Glutamatergic neuron (in vitro differentiated cells): ENCODE measurements around the gene TSPAN3. TPM values are rescaled to one million over a fixed set of nuclear protein-coding genes. Genes with fewer than 3 reads are reported as not detected.

ENCODE experiments used
- DNase-seq: peaks from one replicate; pipeline ENCODE4 v3.0.0; 2022
- H3K27ac Mint-ChIP-seq: one replicate; pipeline ENCODE4 v1.8.0; 2020; ENCODE audit warnings: mild to moderate bottlenecking, mixed read lengths, inconsistent platforms; ENCODE audit not compliant: unreplicated experiment
- H3K27me3 Mint-ChIP-seq: one replicate; pipeline ENCODE4 v1.8.0; 2020; ENCODE audit warnings: mild to moderate bottlenecking, moderate library complexity, mixed read lengths, inconsistent platforms; ENCODE audit not compliant: unreplicated experiment
- H3K36me3 Mint-ChIP-seq: one replicate; pipeline ENCODE4 v1.8.0; 2020; ENCODE audit warnings: mild to moderate bottlenecking, mixed read lengths, inconsistent platforms; ENCODE audit not compliant: unreplicated experiment
- H3K4me1 Mint-ChIP-seq: one replicate; pipeline ENCODE4 v1.8.0; 2020; ENCODE audit warnings: mild to moderate bottlenecking, low read depth, mixed read lengths, inconsistent platforms; ENCODE audit not compliant: unreplicated experiment
- H3K4me3 Mint-ChIP-seq: one replicate; pipeline ENCODE4 v1.8.0; 2020; ENCODE audit warnings: mild to moderate bottlenecking, mixed read lengths, inconsistent platforms; ENCODE audit not compliant: unreplicated experiment
- H3K9me3 Mint-ChIP-seq: one replicate; pipeline ENCODE4 v1.8.0; 2020; ENCODE audit warnings: mild to moderate bottlenecking, moderate library complexity, mixed read lengths, inconsistent platforms; ENCODE audit not compliant: unreplicated experiment
- total RNA-seq: library from RNA; stranded (reverse); fragmentation: NEBNext Ultra II Directional; extraction: Animal tissue kit (Norgen Biotek cat#: 25700); gene quantifications from one replicate; pipeline ENCODE4 v1.2.1, GENCODE V29; 2021; ENCODE audit not compliant: unreplicated experiment
- TF ChIP-seq, protein P1 (sequence below): fragments of 200-600 bp; sonication (generic); IDR thresholded peaks from one replicate; pipeline ENCODE4 v1.5.0; 2021; ENCODE audit not compliant: partially characterized antibody, unreplicated experiment

TSPAN3 gene
- total RNA-seq, 1 donor from 2014 or later = 190 TPM

DNA sequence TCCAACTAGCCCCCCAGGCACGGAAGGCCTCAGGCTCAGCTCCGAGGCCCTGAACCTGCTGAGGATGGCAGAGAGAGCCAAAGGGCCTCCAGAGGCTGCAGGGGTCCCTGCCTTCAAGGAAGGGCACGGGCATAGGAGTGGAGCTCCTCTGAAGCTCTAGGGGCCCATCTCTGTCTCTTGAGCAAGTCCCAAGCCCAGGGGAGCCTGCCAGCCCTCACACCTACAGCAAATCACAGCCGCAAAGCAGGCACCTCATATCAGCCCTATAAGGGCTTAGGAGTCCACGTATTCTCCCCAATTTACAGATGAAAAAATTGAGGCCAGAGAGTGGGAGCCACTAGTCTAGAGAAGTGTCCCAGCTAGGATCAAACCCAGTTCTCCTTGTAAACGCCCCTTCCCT is 61.7 kb downstream of the TSPAN3 start:
- H3K4me3 Mint-ChIP-seq = no peak overlapping the region
- H3K9me3 Mint-ChIP-seq = no peaks in the 10 kb centered on the region
- no peak overlapping the region for H3K27ac Mint-ChIP-seq
- H3K36me3 Mint-ChIP-seq = no peaks in the 10 kb centered on the region
- H3K4me1 Mint-ChIP-seq = peaks cover 1% of the 10 kb centered on the region
- peaks cover 4% of the 10 kb centered on the region for H3K27me3 Mint-ChIP-seq
- DNase-seq = no peak
- TF ChIP-seq, protein P1, sequence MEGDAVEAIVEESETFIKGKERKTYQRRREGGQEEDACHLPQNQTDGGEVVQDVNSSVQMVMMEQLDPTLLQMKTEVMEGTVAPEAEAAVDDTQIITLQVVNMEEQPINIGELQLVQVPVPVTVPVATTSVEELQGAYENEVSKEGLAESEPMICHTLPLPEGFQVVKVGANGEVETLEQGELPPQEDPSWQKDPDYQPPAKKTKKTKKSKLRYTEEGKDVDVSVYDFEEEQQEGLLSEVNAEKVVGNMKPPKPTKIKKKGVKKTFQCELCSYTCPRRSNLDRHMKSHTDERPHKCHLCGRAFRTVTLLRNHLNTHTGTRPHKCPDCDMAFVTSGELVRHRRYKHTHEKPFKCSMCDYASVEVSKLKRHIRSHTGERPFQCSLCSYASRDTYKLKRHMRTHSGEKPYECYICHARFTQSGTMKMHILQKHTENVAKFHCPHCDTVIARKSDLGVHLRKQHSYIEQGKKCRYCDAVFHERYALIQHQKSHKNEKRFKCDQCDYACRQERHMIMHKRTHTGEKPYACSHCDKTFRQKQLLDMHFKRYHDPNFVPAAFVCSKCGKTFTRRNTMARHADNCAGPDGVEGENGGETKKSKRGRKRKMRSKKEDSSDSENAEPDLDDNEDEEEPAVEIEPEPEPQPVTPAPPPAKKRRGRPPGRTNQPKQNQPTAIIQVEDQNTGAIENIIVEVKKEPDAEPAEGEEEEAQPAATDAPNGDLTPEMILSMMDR = no peak

GRCh38 chr15:77004189-77004588 is 66.7 kb downstream of the TSPAN3 start:
- no peak overlapping the region for H3K4me3 Mint-ChIP-seq
- no peaks in the 10 kb centered on the region for H3K9me3 Mint-ChIP-seq
- TF ChIP-seq, protein P1 = no peak
- no peaks in the 10 kb centered on the region for H3K36me3 Mint-ChIP-seq
- peaks cover 2% of the 10 kb centered on the region for H3K4me1 Mint-ChIP-seq
- DNase-seq = no peak
- H3K27ac Mint-ChIP-seq = peak overlapping the region; percentile 22
- no peaks in the 10 kb centered on the region for H3K27me3 Mint-ChIP-seq

GRCh38 chr15:77002954-77003912 is 67.7 kb downstream of the TSPAN3 start:
- TF ChIP-seq, protein P1 = no peak
- H3K4me3 Mint-ChIP-seq = no peak overlapping the region
- H3K27ac Mint-ChIP-seq = no peak overlapping the region

GRCh38 chr15:77002436-77002835 is 68.5 kb downstream of the TSPAN3 start:
- H3K4me3 Mint-ChIP-seq = no peak overlapping the region
- H3K4me1 Mint-ChIP-seq = peaks cover 2% of the 10 kb centered on the region
- H3K27ac Mint-ChIP-seq = no peak overlapping the region
- TF ChIP-seq, protein P1 = no peak
- H3K9me3 Mint-ChIP-seq = no peaks in the 10 kb centered on the region
- no peaks in the 10 kb centered on the region for H3K36me3 Mint-ChIP-seq
- no peak for DNase-seq
- H3K27me3 Mint-ChIP-seq = peaks cover 4% of the 10 kb centered on the region

More at GRCh38 chr15:77002954-77003912, 67.7 kb downstream of the TSPAN3 start:
- peaks cover 2% of the 10 kb centered on the region for H3K4me1 Mint-ChIP-seq
- no peaks in the 10 kb centered on the region for H3K36me3 Mint-ChIP-seq
- DNase-seq = no peak
- no peaks in the 10 kb centered on the region for H3K9me3 Mint-ChIP-seq
- peaks cover 4% of the 10 kb centered on the region for H3K27me3 Mint-ChIP-seq

GRCh38 chr15:77001966-77002365 is 68.9 kb downstream of the TSPAN3 start:
- no peak overlapping the region for H3K4me3 Mint-ChIP-seq
- peaks cover 4% of the 10 kb centered on the region for H3K27me3 Mint-ChIP-seq
- no peaks in the 10 kb centered on the region for H3K9me3 Mint-ChIP-seq
- peaks cover 2% of the 10 kb centered on the region for H3K4me1 Mint-ChIP-seq
- H3K27ac Mint-ChIP-seq = no peak overlapping the region
- no peaks in the 10 kb centered on the region for H3K36me3 Mint-ChIP-seq
- TF ChIP-seq, protein P1 = no peak
- no peak for DNase-seq
